Epidermal melanocyte (primary cell): ENCODE data around the gene ORC2.
"Not testable (repeated sequence)": the region's sequence is repeated elsewhere in the genome, so short reads cannot be mapped to it uniquely, and the experiment has no call there.

Source experiments
- DNase-seq: peaks from one replicate; pipeline ENCODE4 v3.0.0; 2011; ENCODE audit warnings: low spot score; ENCODE audit not compliant: insufficient read length

Gene ORC2

DNA sequence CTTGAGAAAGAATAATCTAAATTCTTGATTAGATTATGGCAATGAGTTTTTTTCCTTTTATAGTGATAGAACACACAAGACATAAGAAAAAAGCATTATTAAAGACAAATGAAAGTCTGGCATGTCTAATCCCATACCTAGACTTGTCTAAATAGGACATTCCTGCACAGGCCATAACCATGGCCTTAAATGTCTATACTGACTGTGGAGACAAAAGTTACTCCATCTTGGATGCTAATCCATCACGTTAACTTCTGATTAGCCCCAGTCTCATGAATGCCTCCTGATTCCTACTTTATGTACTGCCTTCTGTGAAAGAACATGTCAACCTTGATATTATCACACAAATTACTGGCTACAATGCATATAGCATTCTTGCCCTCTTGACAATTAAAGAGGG lies 23.6 kb downstream of the ORC2 start:
- no peak for DNase-seq

DNA sequence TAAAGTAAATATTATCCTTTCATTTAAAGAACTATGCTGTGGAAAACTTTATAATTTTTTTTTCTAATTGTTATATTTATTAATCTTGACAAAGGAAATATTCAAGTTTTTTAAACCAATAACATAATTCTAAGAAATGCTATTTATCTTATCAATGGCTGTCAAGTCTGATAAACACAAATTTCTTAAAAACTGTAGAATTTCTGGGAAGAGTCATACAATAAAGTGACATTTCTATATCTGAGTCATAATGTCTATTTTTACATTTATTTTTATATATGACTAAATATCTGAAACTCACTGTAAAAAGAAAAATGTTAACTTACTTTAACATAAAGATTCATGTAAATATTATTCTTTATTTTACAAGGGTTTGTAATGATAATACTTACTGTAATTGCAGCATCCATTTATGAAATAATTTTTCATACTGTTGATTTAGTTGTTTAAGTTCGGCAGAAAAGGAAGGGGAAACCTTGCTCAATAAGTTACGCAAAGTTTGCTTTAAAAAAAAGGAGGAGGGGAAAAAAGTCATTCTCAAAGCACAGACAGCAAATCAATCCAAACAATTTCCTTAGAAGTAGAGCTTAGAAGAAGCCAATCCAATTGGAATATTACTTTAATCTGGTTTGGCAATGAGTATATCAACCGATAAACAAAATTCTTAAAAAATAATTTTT lies 32.4 kb downstream of the ORC2 start:
- no peak for DNase-seq

- DNase-seq = no peak
These were observed 33.9 kb downstream of the ORC2 start for GRCh38 chr2:200929334-200930249.

GRCh38 chr2:200922439-200922838 lies 41.0 kb downstream of the ORC2 start:
- no peak for DNase-seq

DNA sequence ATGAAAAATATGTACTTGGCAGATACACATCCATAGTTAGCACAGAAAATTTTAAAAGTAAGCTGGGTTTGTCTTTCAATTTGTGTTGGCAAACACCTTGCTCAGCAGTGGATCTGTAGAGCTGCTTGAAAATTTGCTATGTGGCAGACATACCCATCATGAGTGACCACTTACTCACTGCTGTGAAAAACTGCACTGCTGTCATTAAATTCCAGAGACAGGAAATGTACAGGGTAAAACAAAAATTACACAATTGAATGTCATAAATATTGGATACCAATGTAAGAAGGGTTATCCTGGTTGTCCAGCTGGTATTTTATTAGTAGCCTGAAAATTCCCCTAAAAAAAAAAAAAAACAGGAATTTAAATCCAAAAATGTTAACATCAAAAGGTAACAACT lies 49.8 kb downstream of the ORC2 start:
- DNase-seq = no peak

- DNase-seq = no peak
These were observed 53.5 kb downstream of the ORC2 start for GRCh38 chr2:200909958-200910357.

- DNase-seq = no peak
These were observed 57.7 kb downstream of the ORC2 start for GRCh38 chr2:200905618-200906296.

DNA sequence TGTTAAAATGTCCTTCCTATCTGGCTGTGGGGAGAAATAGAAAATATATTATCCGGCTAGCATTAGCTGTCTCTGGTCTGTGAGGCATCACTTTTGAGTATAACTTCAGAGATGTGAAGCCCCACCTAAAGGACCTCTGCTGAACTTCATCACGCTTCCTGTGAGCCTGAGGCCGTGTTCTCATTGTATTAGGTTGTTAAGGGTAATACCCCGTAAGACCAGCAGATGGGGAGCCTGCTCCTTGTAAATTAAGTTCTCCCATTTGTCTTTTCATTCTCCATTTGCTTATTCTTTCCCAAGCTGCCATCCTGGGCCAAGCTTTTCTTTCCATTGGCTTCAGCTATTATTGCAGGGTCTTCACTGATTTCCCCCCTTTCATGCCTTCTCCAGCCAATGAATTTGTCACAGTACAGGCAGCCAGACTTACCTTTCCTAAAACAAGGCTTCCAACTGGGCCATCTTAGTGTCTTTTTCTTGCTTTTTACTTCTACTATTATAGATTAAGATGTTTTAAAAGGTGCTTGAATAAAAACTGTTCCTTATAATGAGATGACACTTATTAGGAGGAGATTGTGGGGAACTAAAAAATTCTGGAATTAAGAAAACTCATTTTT lies 61.9 kb downstream of the ORC2 start:
- DNase-seq = peak; percentile 84

DNA sequence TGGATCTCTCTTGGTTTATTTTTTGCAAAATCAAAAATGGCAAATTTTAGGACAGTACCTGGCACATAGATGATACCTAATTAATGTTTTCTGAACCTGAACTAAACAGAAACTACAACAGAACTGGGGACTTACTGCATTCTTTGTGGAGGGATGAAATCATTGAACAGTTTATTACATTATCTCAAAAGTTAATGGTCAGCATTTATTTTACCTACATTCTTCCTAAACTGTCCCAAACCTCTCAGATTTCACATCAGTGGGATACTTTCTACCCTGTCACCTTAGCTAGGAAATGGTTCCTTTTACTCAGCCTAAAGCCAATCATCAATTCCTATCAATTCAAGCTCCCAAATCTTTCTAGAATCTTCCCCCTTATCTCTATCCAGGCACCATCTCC lies 64.0 kb downstream of the ORC2 start:
- DNase-seq = no peak

- peak; percentile 80 for DNase-seq
These were observed 74.5 kb downstream of the ORC2 start, which contains the start of the genes NIF3L1 and PPIL3 for GRCh38 chr2:200888704-200889625. TSS of gene NIF3L1 (plus strand) at chr2:200889371. CDS start at chr2:200891944, 2,573 bp downstream. TSS of gene PPIL3 (minus strand) at chr2:200889077. CDS start at chr2:200887615, 1,462 bp downstream.

GRCh38 chr2:200881715-200882249 lies 81.7 kb downstream of the ORC2 start:
- not testable (repeated sequence) for DNase-seq

GRCh38 chr2:200878289-200878880 lies 85.1 kb downstream of the ORC2 start:
- DNase-seq = no peak

GRCh38 chr2:200877443-200877842 lies 86.0 kb downstream of the ORC2 start:
- no peak for DNase-seq

DNA sequence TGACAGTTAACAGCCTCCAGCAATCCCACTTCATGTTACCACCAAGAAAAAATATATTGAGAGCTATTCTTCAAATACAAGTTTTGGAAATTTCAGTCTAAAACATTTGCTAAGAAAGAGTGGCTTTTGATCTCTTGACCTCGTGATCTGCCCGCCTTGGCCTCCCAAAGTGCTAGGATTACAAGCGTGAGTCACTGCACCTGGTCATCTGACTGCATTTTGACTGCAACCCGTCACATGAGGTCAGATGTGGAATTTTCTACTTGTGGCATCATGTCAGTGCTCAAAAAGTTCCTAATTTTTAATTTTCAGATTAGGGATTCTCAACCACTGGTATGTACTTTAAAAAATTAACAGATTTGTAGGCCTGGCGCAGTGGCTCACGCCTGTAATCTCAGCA lies 89.9 kb downstream of the ORC2 start:
- no peak for DNase-seq

DNA sequence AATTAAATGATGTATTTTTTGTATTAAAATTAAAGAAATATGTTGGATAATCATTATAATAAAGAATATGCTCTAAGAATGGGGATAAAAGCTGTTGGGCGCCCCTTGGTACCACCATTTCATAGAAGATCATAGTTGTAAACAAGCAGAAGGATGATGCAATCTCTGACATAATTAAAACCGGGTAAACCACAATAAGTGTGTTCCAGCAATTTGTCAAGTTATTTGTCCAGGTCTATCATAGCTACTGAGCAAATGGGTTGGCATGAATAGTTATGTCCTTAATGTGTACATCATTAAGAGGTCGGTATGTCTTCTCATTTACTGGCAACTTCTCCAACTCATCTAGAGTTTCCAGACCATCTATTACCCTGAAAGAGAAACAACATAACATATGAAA lies 92.3 kb downstream of the ORC2 start:
- DNase-seq = no peak

GRCh38 chr2:200869014-200869413 lies 94.4 kb downstream of the ORC2 start:
- DNase-seq = no peak

DNA sequence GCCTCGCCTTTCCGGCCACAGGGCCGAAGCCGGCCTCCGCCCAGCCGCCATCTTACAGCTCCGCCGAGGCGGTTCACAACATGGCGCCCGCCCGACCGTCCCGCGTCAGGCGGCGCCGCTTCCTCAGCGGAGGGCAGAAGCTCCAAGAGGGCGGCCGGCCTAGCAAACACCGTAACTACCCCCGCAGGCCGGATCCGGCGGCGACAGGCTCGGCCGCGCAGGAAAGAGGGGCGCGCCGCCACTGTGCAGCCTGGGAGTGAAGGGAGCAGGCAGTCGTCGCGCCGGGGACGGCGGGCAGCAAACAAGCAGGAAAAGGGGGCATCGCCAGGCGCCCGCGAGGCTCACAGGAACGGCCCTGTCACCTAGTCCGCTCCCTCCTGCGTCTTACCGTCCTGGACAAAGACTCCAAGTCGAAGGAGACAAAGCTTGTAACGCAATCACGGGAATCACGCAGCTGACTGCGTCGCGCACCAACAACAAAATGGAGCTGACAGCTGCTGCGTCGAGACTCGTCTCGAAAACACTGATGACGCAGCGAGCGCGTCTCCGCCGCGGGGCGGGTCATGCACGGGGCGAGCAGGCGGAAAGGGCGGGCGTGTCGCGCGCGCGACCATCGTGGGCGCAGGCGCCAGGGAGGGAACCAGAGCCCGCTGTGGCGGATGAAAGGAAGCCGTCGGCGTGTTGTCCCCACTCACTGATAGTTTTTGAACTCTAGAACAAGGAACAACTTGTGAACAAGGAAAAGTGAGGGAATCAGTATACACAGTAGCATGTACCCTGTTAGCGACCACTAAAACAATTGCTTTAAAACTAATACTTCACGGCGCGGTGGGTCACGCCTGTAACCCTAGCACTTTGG lies 99.1 kb downstream of the ORC2 start, which contains the start of gene CLK1:
TSS of gene CLK1 (minus strand) at position 483 of the 859 bp plus-strand sequence. CDS start 2,796 bp downstream, outside the sequence.
- DNase-seq = peak; percentile 84

DNA sequence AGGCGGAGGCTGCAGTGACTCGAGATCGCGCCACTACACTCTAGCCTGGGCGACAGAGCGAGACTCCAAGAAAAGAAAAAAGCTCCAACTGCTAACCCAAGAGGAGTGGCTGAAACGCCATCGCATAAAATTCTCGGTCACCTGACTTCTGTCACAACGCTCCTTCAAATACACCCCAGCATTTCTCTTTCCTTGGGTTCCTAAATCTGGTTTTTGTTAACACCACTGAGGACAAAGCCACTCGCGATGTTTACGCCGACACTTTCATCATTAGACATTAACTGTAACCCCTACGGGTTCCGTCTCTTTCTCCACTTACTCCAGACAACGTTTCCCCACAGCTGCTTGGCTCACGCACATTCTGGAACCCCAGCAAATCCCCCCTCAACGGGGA lies 99.7 kb downstream of the ORC2 start:
- DNase-seq = no peak
